GM12878 (cell line): ENCODE measurements around the gene NFE2L1. TPM values are rescaled to one million over a fixed set of nuclear protein-coding genes. Genes with fewer than 3 reads are reported as not detected.
A peak's percentile ranks its signal among the peaks of the same experiment; 100 is the strongest.

Experiments
- CHD2 ChIP-seq: IDR thresholded peaks from 2 replicates; pipeline ENCODE4 v1.6.1; 2011; ENCODE audit warnings: low read depth, low read length, improper control_type of control experiment, borderline replicate concordance
- CTCF ChIP-seq, 3 experiments: IDR thresholded peaks in 2 of 3; conservative IDR thresholded peaks in 1 of 3; 2 replicates each; pipeline ENCODE4 v1.5.1; 2011; ENCODE audit warnings: low read depth in 3 of 3, low read length in 3 of 3, mild to moderate bottlenecking in 3 of 3, control low read depth in 2 of 3, moderate library complexity in 2 of 3, inconsistent platforms in 1 of 3, mixed read lengths in 1 of 3; ENCODE audit not compliant: control insufficient read depth in 2 of 3, insufficient read depth in 1 of 3; ENCODE audit errors: extremely low read depth in 1 of 3
- CUX1 ChIP-seq: IDR thresholded peaks from 2 replicates; pipeline ENCODE4 v1.6.1; 2012; ENCODE audit warnings: improper control_type of control experiment, low read depth, low read length; ENCODE audit not compliant: insufficient replicate concordance
- JUND ChIP-seq: IDR thresholded peaks from 2 replicates; pipeline ENCODE4 v1.6.1; 2012; ENCODE audit warnings: low read depth, mild to moderate bottlenecking, low read length, improper control_type of control experiment, moderate library complexity
- NFYB ChIP-seq: IDR thresholded peaks from 2 replicates; pipeline ENCODE4 v1.6.1; 2011; ENCODE audit warnings: low read depth, mild to moderate bottlenecking, low read length, improper control_type of control experiment, moderate library complexity; ENCODE audit not compliant: insufficient read depth
- RB1 ChIP-seq: fragments of 450-650 bp; formaldehyde crosslinking; IDR thresholded peaks from 2 replicates; pipeline ENCODE4 v1.6.1; 2017; ENCODE audit warnings: mild to moderate bottlenecking, borderline replicate concordance
- RBBP5 ChIP-seq: fragments of 200-600 bp; sonication (generic); conservative IDR thresholded peaks from 2 replicates; pipeline ENCODE4 v1.6.1; 2016
- RUNX3 ChIP-seq: IDR thresholded peaks from 2 replicates; pipeline ENCODE4 v1.6.1; 2012; ENCODE audit warnings: low read length, inconsistent platforms
- ZNF687 ChIP-seq: fragments of 450-650 bp; IDR thresholded peaks from 2 replicates; pipeline ENCODE4 v1.6.1; 2017; ENCODE audit warnings: mild to moderate bottlenecking, moderate library complexity
- polyA plus RNA-seq, 11 experiments: library from polyadenylated mRNA; depleted of rRNA in 4 of 11; unstranded in 6 of 11; stranded (reverse) in 5 of 11; fragments of >200 nt; fragmentation: Nextera tagmentation in 4 of 11; fragmentation: Illumina TruSeq in 1 of 11; extraction: Ambion mirVana in 4 of 11; extraction: Trizol in 1 of 11; gene quantifications; 1 replicate in 1 of 11; 2 replicates in 10 of 11; pipeline versions ENCODE4 v1.2.1 to v1.2.3, GENCODE V29; 2011 to 2016; ENCODE audit warnings: inconsistent platforms in 2 of 11, missing spikeins in 2 of 11, low read depth in 1 of 11
- total RNA-seq, 4 experiments: library from RNA; depleted of rRNA in 3 of 4; stranded (reverse); fragments of >200 nt in 3 of 4; fragmentation: Illumina TruSeq in 1 of 4; extraction: Trizol in 1 of 4; gene quantifications; 2 replicates each; pipeline versions ENCODE4 v1.2.1 to v1.2.3, GENCODE V29; 2013 to 2021
- TF ChIP-seq, protein P1 (sequence below): fragments of 450-650 bp; formaldehyde crosslinking; IDR thresholded peaks from 2 replicates; pipeline ENCODE4 v1.4.0; 2020; ENCODE audit warnings: mild to moderate bottlenecking, moderate library complexity
- TF ChIP-seq, protein P2 (sequence below): IDR thresholded peaks from 2 replicates; pipeline ENCODE4 v1.6.1; 2012; ENCODE audit warnings: low read length, inconsistent platforms

The NFE2L1 gene
- total and polyA plus RNA-seq, 10 of the 15 experiments (the other 5 are each of a cell fraction or from before 2014, with no cell fraction given) = 3.8 to 104 (median 26.4) TPM

DNA sequence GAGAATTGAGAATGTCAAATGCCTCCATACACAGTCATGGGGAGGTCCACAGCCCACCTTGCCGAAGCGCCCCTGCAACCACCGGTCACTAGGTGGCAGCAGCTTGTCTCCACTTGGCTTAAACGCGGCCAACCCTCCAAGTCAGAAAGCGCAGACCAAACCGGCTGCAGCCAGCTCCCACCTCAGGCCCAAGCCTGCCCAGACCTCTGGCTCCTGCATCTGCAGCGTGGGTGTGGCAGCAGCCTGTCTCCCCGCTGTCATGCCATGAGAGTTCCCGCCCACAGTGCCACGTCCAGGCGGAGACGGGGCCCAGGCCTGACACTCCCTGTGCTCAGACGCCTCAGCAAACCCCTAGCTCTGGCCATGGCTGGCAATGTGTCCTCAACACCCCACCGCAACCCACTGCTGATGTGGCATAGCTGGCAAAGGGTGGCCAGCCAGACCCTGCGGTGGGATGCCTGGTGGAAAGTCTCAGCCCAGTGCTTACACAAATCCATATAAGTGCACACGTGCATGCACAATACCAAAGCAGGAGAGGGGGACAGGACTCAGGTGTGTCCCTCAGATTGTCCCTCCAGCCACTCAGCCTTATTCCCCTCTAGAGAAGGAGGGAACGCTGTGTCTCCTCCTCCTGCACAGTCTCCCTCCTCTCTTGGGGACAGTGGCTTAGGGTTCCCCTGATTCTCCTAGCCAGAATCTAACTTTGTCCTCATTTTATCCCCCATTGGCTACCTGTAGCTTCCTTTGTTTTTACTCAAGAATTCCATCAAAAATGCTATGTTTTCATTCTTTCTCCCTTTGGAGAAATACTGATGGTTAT is 21.4 kb upstream of the NFE2L1 start (continued):
- no peak for TF ChIP-seq CUX1
- TF ChIP-seq RBBP5 = no peak
- peak; percentile 91 to 97 (median 93) for TF ChIP-seq CTCF (IDR thresholded peaks at IDR 0.05 in 2 of 3, conservative IDR thresholded peaks at IDR 0.05 in 1 of 3; ENCODE audit: control insufficient read depth in 2 of 3, extremely low read depth in 1 of 3, insufficient read depth in 1 of 3, low read depth in 3 of 3, low read length in 3 of 3)
- no peak for TF ChIP-seq CHD2
- TF ChIP-seq, protein P1, sequence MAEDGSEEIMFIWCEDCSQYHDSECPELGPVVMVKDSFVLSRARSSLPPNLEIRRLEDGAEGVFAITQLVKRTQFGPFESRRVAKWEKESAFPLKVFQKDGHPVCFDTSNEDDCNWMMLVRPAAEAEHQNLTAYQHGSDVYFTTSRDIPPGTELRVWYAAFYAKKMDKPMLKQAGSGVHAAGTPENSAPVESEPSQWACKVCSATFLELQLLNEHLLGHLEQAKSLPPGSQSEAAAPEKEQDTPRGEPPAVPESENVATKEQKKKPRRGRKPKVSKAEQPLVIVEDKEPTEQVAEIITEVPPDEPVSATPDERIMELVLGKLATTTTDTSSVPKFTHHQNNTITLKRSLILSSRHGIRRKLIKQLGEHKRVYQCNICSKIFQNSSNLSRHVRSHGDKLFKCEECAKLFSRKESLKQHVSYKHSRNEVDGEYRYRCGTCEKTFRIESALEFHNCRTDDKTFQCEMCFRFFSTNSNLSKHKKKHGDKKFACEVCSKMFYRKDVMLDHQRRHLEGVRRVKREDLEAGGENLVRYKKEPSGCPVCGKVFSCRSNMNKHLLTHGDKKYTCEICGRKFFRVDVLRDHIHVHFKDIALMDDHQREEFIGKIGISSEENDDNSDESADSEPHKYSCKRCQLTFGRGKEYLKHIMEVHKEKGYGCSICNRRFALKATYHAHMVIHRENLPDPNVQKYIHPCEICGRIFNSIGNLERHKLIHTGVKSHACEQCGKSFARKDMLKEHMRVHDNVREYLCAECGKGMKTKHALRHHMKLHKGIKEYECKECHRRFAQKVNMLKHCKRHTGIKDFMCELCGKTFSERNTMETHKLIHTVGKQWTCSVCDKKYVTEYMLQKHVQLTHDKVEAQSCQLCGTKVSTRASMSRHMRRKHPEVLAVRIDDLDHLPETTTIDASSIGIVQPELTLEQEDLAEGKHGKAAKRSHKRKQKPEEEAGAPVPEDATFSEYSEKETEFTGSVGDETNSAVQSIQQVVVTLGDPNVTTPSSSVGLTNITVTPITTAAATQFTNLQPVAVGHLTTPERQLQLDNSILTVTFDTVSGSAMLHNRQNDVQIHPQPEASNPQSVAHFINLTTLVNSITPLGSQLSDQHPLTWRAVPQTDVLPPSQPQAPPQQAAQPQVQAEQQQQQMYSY (CRISPR knock-in tag) = no peak
- TF ChIP-seq, protein P2, sequence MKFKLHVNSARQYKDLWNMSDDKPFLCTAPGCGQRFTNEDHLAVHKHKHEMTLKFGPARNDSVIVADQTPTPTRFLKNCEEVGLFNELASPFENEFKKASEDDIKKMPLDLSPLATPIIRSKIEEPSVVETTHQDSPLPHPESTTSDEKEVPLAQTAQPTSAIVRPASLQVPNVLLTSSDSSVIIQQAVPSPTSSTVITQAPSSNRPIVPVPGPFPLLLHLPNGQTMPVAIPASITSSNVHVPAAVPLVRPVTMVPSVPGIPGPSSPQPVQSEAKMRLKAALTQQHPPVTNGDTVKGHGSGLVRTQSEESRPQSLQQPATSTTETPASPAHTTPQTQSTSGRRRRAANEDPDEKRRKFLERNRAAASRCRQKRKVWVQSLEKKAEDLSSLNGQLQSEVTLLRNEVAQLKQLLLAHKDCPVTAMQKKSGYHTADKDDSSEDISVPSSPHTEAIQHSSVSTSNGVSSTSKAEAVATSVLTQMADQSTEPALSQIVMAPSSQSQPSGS = no peak
- peak; percentile 49 for TF ChIP-seq RUNX3
- no peak for TF ChIP-seq ZNF687
- TF ChIP-seq RB1 = 0 out of 2 replicates have a peak, but pooled peaks have one; percentile 36
- no peak for TF ChIP-seq NFYB
- no peak for TF ChIP-seq JUND
